Measurements from ENCODE around the gene STK35. TPM values are rescaled to one million over a fixed set of nuclear protein-coding genes. Genes with fewer than 3 reads are reported as not detected.
A peak's percentile ranks its signal among the peaks of the same experiment; 100 is the strongest.

The STK35 gene
- total and polyA plus RNA-seq, 2 of the 13 experiments (the other 11 are each of a cell fraction or from before 2014, with no cell fraction given), result 27.4 to 29.8 TPM

DNA sequence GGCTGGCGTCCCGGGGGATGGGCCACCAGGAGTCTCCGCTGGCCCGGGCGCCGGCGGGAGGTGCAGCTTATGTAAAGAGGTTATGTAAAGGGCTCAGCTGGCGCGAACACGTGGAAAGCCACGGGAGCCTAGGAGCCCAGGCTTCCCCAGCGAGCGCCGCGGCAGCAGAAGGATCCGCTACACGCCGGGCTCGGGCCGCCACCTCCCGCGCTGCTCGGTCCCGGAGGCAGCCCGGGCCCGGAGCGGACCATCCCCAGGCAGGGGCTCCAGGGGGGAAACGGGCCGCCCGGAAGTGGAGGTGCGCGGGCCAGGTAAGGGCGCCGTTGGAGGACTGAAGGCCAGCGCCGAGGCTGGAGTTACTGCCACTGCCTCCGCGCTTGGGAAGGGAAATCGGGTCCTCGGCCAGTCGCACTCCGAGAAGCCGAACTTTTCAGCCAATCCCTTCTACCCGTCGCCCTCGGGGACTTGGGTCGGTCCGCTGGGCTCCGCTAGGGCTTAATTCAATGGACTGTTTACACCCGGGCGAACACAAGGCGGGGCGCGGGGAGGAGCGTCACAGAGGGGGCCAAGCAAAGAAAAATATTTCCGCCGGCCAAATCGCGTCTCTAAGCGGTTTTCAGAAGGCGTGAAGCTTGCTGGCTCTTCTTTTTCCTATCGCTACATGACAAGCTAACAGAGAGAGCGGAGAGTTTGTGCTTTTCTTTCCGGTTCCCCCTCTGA is 398 bp downstream of the STK35 start (continued):
- TF ChIP-seq ZNF142 (CRISPR knock-in tag; IDR thresholded peaks at IDR 0.05) (peak; percentile 50; the same call in 1 of the 2 replicates), SAFB2 (CRISPR knock-in tag; IDR thresholded peaks at IDR 0.05; ENCODE audit: borderline replicate concordance, low read depth) (peak; percentile 90), MXD4 (CRISPR knock-in tag; IDR thresholded peaks at IDR 0.05) (peak; percentile 92), ZNF75D (CRISPR knock-in tag; IDR thresholded peaks at IDR 0.05; ENCODE audit: borderline replicate concordance) (peak; percentile 74; the same call in 1 of the 2 replicates), PLSCR1 (CRISPR knock-in tag; IDR thresholded peaks at IDR 0.05; ENCODE audit: borderline replicate concordance) (peak; percentile 96), ZNF775 (CRISPR knock-in tag; IDR thresholded peaks at IDR 0.05; ENCODE audit: borderline replicate concordance) (peak; percentile 68; the same call in 1 of the 2 replicates), NR2F6 (IDR thresholded peaks at IDR 0.05) (no peak; the same call in 1 of the 2 replicates), NR2F6 (CRISPR knock-in tag; IDR thresholded peaks at IDR 0.05) (peak; percentile 39), NRL (CRISPR knock-in tag; IDR thresholded peaks at IDR 0.05; ENCODE audit: borderline replicate concordance) (peak; percentile 69; the same call in 1 of the 2 replicates), MYPOP (CRISPR knock-in tag; IDR thresholded peaks at IDR 0.05) (no peak; the same call in 1 of the 2 replicates), FOXK2 (IDR thresholded peaks at IDR 0.05) (peak; percentile 100), ZNF451 (CRISPR knock-in tag; IDR thresholded peaks at IDR 0.05) (peak; percentile 90)
- TF ChIP-seq, protein P1, sequence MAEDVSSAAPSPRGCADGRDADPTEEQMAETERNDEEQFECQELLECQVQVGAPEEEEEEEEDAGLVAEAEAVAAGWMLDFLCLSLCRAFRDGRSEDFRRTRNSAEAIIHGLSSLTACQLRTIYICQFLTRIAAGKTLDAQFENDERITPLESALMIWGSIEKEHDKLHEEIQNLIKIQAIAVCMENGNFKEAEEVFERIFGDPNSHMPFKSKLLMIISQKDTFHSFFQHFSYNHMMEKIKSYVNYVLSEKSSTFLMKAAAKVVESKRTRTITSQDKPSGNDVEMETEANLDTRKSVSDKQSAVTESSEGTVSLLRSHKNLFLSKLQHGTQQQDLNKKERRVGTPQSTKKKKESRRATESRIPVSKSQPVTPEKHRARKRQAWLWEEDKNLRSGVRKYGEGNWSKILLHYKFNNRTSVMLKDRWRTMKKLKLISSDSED (CRISPR knock-in tag; IDR thresholded peaks at IDR 0.05), result no peak
- TF ChIP-seq, protein P2, sequence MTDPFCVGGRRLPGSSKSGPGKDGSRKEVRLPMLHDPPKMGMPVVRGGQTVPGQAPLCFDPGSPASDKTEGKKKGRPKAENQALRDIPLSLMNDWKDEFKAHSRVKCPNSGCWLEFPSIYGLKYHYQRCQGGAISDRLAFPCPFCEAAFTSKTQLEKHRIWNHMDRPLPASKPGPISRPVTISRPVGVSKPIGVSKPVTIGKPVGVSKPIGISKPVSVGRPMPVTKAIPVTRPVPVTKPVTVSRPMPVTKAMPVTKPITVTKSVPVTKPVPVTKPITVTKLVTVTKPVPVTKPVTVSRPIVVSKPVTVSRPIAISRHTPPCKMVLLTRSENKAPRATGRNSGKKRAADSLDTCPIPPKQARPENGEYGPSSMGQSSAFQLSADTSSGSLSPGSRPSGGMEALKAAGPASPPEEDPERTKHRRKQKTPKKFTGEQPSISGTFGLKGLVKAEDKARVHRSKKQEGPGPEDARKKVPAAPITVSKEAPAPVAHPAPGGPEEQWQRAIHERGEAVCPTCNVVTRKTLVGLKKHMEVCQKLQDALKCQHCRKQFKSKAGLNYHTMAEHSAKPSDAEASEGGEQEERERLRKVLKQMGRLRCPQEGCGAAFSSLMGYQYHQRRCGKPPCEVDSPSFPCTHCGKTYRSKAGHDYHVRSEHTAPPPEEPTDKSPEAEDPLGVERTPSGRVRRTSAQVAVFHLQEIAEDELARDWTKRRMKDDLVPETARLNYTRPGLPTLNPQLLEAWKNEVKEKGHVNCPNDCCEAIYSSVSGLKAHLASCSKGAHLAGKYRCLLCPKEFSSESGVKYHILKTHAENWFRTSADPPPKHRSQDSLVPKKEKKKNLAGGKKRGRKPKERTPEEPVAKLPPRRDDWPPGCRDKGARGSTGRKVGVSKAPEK (CRISPR knock-in tag; IDR thresholded peaks at IDR 0.05; ENCODE audit: borderline replicate concordance), result no peak

Data from HepG2 (cell line).